PC-9 (cell line): ENCODE results near the gene CLEC18B. TPM values are rescaled to one million over a fixed set of nuclear protein-coding genes. Genes with fewer than 3 reads are reported as not detected.
A peak's percentile ranks its signal among the peaks of the same experiment; 100 is the strongest.
"Not testable (repeated sequence)": the region's sequence is repeated elsewhere in the genome, so short reads cannot be mapped to it uniquely, and the experiment has no call there.

ENCODE experiments used
- BruUV-seq: library from RNA; stranded (reverse); fragments of 400-500 nt; replicated peaks from 2 replicates; lab custom pipeline; 2021; lab: Mats Ljungman, UMichigan
- CTCF ChIA-PET: fragments of 300-600 bp; sonication (Branson Sonifier 250); formaldehyde crosslinking; loops from one replicate; lab custom pipeline; 2022; ENCODE audit warnings: antibody characterized with exemption; lab: Charles Lee
- POLR2A ChIA-PET: fragments of 300-600 bp; sonication (Branson Sonifier 250); formaldehyde crosslinking; loops from one replicate; lab custom pipeline; 2022; ENCODE audit warnings: antibody characterized with exemption; ENCODE audit not compliant: unreplicated experiment; lab: Charles Lee
- DNase-seq, 2 experiments: peaks; one replicate each; pipeline versions ENCODE4 v3.0.0 to v3.0.0-alpha.2; 2015 to 2022; ENCODE audit warnings: mixed read lengths in 1 of 2
- H2AFZ ChIP-seq: fragments of 200-600 bp; sonication (generic); 2 replicates; pipeline ENCODE4 v1.8.1; 2017; ENCODE audit warnings: antibody characterized with exemption
- H3F3A ChIP-seq: fragments of 200-600 bp; sonication (generic); 2 replicates; pipeline ENCODE4 v1.8.1; 2017; ENCODE audit warnings: antibody characterized with exemption, mild to moderate bottlenecking, low read depth; ENCODE audit not compliant: insufficient read depth
- H3K27ac ChIP-seq: fragments of 200-600 bp; sonication (generic); 2 replicates; pipeline ENCODE4 v1.6.1; 2016; ENCODE audit warnings: mixed run types
- H3K27me3 ChIP-seq: fragments of 200-600 bp; sonication (generic); 2 replicates; pipeline ENCODE4 v1.6.1; 2016; ENCODE audit warnings: low read depth, mixed run types; ENCODE audit not compliant: insufficient read depth
- H3K36me3 ChIP-seq: fragments of 200-600 bp; sonication (generic); 2 replicates; pipeline ENCODE4 v1.6.1; 2016; ENCODE audit warnings: low read depth, mixed run types
- H3K4me1 ChIP-seq: fragments of 200-600 bp; sonication (generic); replicated peaks from 2 replicates; pipeline ENCODE4 v1.6.1; 2016; ENCODE audit warnings: mixed run types; ENCODE audit not compliant: insufficient read depth
- H3K4me2 ChIP-seq: fragments of 200-600 bp; sonication (generic); 2 replicates; pipeline ENCODE4 v1.6.1; 2017; ENCODE audit warnings: mixed run types
- H3K4me3 ChIP-seq: fragments of 200-600 bp; sonication (generic); 2 replicates; pipeline ENCODE4 v1.6.1; 2016; ENCODE audit warnings: mixed run types
- H3K79me2 ChIP-seq: fragments of 200-600 bp; sonication (generic); 2 replicates; pipeline ENCODE4 v1.6.1; 2017; ENCODE audit warnings: low read depth, mixed run types
- H3K9me2 ChIP-seq: fragments of 200-600 bp; sonication (generic); 2 replicates; pipeline ENCODE4 v1.8.1; 2017; ENCODE audit warnings: mild to moderate bottlenecking; ENCODE audit not compliant: insufficient read depth
- H3K9me3 ChIP-seq: fragments of 200-600 bp; sonication (generic); 2 replicates; pipeline ENCODE4 v1.8.1; 2016; ENCODE audit warnings: low read depth; ENCODE audit not compliant: insufficient read depth
- H4K20me1 ChIP-seq: fragments of 200-600 bp; sonication (generic); 2 replicates; pipeline ENCODE4 v1.8.1; 2017; ENCODE audit not compliant: insufficient read depth
- intact Hi-C: fragments of 100-400 bp; cut with micrococcal nuclease; formaldehyde crosslinking; loops from one replicate; pipeline ENCODE4 v1.10.0; 2022; ENCODE audit not compliant: unreplicated experiment
- total RNA-seq: library from RNA; stranded (reverse); gene quantifications from 2 replicates; pipeline ENCODE4 v1.2.3, GENCODE V29; 2021

CLEC18B gene
- total RNA-seq, 1 experiment from 2014 or later: 2.2 TPM

GRCh38 chr16:74367469-74368001 lies 53.7 kb downstream of the CLEC18B start:
- POLR2A ChIA-PET: interaction anchor here (0.7 kb wide), 1 partner anchor 95 kb away, joined by 8 read pairs; no protein-coding TSS in a partner anchor
- intact Hi-C loops: loop anchor here (2.0 to 10.0 kb wide), 2 partner anchors 71 to 237 kb away; partner anchors contain the start of genes GLG1 and PSMD7
- not testable (repeated sequence) for H3F3A ChIP-seq, H3K9me3 ChIP-seq, H3K9me2 ChIP-seq, H3K36me3 ChIP-seq, H3K4me1 ChIP-seq, H3K27me3 ChIP-seq
- Histone ChIP-seq H3K79me2 (peaks cover 37% of the 10 kb centered on the region), H4K20me1 (peaks cover 13% of the 10 kb centered on the region), H3K27ac (peak overlapping the region; percentile 22; the same call in 1 of the 2 replicates), H2AFZ (peak overlapping the region; percentile 77), H3K4me3 (peak overlapping the region; percentile 72), H3K4me2 (peak overlapping the region; percentile 82)
- DNase-seq: peak in 1 of 2 experiments; percentile 42
- TSS peak; percentile 31 for BruUV-seq
- CTCF ChIA-PET: interaction anchor here (0.7 kb wide), 1 partner anchor 63 kb away, joined by 6 read pairs; no protein-coding TSS in a partner anchor

GRCh38 chr16:74361646-74362610 lies 59.4 kb downstream of the CLEC18B start:
- BruUV-seq, CTCF ChIA-PET: not testable (repeated sequence)
- intact Hi-C loops: loop anchor here (10.0 kb wide), 1 partner anchor 243 kb away; the partner anchor contains the start of gene GLG1

More at GRCh38 chr16:74361646-74362610, 59.4 kb downstream of the CLEC18B start:
- H3K4me2 ChIP-seq, H3F3A ChIP-seq, H3K9me3 ChIP-seq, H2AFZ ChIP-seq, H3K4me3 ChIP-seq, H3K27me3 ChIP-seq, DNase-seq, H3K4me1 ChIP-seq, H3K9me2 ChIP-seq, H3K27ac ChIP-seq: not testable (repeated sequence)
- POLR2A ChIA-PET: interaction anchor here (0.7 kb wide), 1 partner anchor 311 kb away, joined by 3 read pairs; no protein-coding TSS in a partner anchor
- Histone ChIP-seq H3K36me3 (peaks cover 10% of the 10 kb centered on the region; the same call in 1 of the 2 replicates), H3K79me2 (peaks cover 28% of the 10 kb centered on the region), H4K20me1 (peaks cover 17% of the 10 kb centered on the region)

Other genes starting within 250 kb of the CLEC18B start
- gene PSMD7, start 124.7 kb downstream of the CLEC18B start, total RNA-seq: 98.2 and 128 TPM in 2 replicates
- gene NPIPB15, start 45.2 kb downstream of the CLEC18B start, total RNA-seq: 1.7 and 2.1 TPM in 2 replicates
- 117 TPM in 2 replicates for gene GLG1, start 185.6 kb upstream of the CLEC18B start, total RNA-seq
- 49.5 and 58.0 TPM in 2 replicates for gene RFWD3, start 245.4 kb upstream of the CLEC18B start, total RNA-seq